RWPE1 (cell line): ENCODE data around the gene MIPOL1.
"Not testable (repeated sequence)": the region's sequence is repeated elsewhere in the genome, so short reads cannot be mapped to it uniquely, and the experiment has no call there.

Experiments
- CTCF ChIA-PET: fragments of 350-600 bp; sonication (Branson Sonifier 250); formaldehyde crosslinking; extraction: SDS; loops from one replicate; lab custom pipeline; 2021; lab: Yijun Ruan, JAX
- POLR2A ChIA-PET: fragments of 400-600 bp; formaldehyde crosslinking; extraction: SDS; loops from one replicate; lab custom pipeline; 2020; ENCODE audit warnings: antibody characterized with exemption; ENCODE audit not compliant: low non-redundant PET; lab: Yijun Ruan, JAX
- DNase-seq: peaks from one replicate; pipeline ENCODE4 v3.0.0; 2012; ENCODE audit warnings: low spot score
- H3K27ac ChIP-seq: fragments of 450-650 bp; 2 replicates; pipeline ENCODE4 v1.5.1; 2017
- CTCF ChIP-seq: fragments of 450-650 bp; conservative IDR thresholded peaks from 2 replicates; pipeline ENCODE4 v1.5.1; 2017; ENCODE audit warnings: low read depth, mild to moderate bottlenecking

MIPOL1 gene

GRCh38 chr14:37311252-37311651 lies 113.5 kb downstream of the MIPOL1 start:
- ChIA-PET POLR2A (no interaction called here), CTCF (interaction anchor here (0.7 kb wide), 1 partner anchor 80 kb away, joined by 3 read pairs; no protein-coding TSS in a partner anchor)
- TF ChIP-seq CTCF = no peak
- H3K27ac ChIP-seq = no peak overlapping the region
- DNase-seq = no peak

- ChIA-PET CTCF (no interaction called here), POLR2A (no interaction called here)
- TF ChIP-seq CTCF = no peak
- DNase-seq = no peak
- H3K27ac ChIP-seq = no peak overlapping the region
Observed at GRCh38 chr14:37318938-37319337, 121.2 kb downstream of the MIPOL1 start.

- no peak for DNase-seq
- ChIA-PET POLR2A (no interaction called here), CTCF (no interaction called here)
- H3K27ac ChIP-seq = no peak overlapping the region
- no peak for TF ChIP-seq CTCF
Observed at GRCh38 chr14:37320106-37320505, 122.4 kb downstream of the MIPOL1 start.

GRCh38 chr14:37325332-37325731 lies 127.6 kb downstream of the MIPOL1 start:
- DNase-seq = no peak
- H3K27ac ChIP-seq = no peak overlapping the region
- ChIA-PET POLR2A (no interaction called here), CTCF (no interaction called here)
- no peak for TF ChIP-seq CTCF

- DNase-seq = no peak
- TF ChIP-seq CTCF = no peak
- POLR2A ChIA-PET = no interaction called here
- H3K27ac ChIP-seq = no peak overlapping the region
- CTCF ChIA-PET = no interaction called here
Observed at GRCh38 chr14:37326434-37326833, 128.7 kb downstream of the MIPOL1 start.

- H3K27ac ChIP-seq, DNase-seq, POLR2A ChIA-PET, CTCF ChIA-PET: not testable (repeated sequence)
Observed at GRCh38 chr14:37327933-37328332, 130.2 kb downstream of the MIPOL1 start.

- CTCF ChIA-PET = no interaction called here
- DNase-seq = no peak
- TF ChIP-seq CTCF = no peak
- POLR2A ChIA-PET = no interaction called here
- no peak overlapping the region for H3K27ac ChIP-seq
Observed at GRCh38 chr14:37328673-37329072, 130.9 kb downstream of the MIPOL1 start.
